ENCODE results near the gene SORBS1.

DNA sequence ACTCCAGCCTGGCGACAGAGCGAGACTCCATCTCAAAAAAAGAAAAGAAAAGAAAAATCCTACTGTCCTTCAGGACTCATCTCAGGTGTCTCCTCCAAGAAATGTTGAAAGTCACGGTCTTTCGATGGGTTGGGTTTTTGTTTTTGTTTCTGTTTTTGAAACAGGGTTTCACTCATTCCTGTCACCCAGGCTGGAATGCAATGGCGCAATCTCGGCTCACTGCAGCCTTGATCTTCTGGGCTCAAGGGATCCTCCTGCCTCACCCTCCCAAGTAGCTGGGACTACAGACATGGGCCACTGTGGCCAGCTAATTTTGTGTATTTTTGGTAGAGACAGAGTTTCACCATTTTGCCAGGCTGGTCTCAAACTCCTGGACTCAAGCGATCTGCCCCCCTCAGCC is 3.1 kb upstream of the SORBS1 start:
- TF ChIP-seq POLR2A (IDR thresholded peaks at IDR 0.05): no peak
- TF ChIP-seq, protein P1, sequence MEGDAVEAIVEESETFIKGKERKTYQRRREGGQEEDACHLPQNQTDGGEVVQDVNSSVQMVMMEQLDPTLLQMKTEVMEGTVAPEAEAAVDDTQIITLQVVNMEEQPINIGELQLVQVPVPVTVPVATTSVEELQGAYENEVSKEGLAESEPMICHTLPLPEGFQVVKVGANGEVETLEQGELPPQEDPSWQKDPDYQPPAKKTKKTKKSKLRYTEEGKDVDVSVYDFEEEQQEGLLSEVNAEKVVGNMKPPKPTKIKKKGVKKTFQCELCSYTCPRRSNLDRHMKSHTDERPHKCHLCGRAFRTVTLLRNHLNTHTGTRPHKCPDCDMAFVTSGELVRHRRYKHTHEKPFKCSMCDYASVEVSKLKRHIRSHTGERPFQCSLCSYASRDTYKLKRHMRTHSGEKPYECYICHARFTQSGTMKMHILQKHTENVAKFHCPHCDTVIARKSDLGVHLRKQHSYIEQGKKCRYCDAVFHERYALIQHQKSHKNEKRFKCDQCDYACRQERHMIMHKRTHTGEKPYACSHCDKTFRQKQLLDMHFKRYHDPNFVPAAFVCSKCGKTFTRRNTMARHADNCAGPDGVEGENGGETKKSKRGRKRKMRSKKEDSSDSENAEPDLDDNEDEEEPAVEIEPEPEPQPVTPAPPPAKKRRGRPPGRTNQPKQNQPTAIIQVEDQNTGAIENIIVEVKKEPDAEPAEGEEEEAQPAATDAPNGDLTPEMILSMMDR (IDR thresholded peaks at IDR 0.05): no peak

Data from testis (tissue), 2 donors.